ENCODE results near the gene THG1L.

THG1L gene

GRCh38 chr5:157745041-157745456 lies 13.8 kb downstream of the THG1L start:
- no peaks in the 10 kb centered on the region for H3K9me3 ChIP-seq (ENCODE audit: insufficient read depth, low read depth, low read length)
- H3K27me3 ChIP-seq (ENCODE audit: insufficient read depth, low read length), result peaks cover 25% of the 10 kb centered on the region
- no peak overlapping the region for H3K4me3 ChIP-seq (ENCODE audit: low read length)
- peaks cover 2% of the 10 kb centered on the region; the same call in 1 of the 2 replicates for H3K36me3 ChIP-seq (ENCODE audit: insufficient read depth, low read depth, low read length)
- H3K4me1 ChIP-seq (ENCODE audit: insufficient read depth, low read length), result peaks cover 2% of the 10 kb centered on the region
- H3K27ac ChIP-seq (ENCODE audit: low read length), result no peak overlapping the region
- no peak overlapping the region for H3K9ac ChIP-seq (ENCODE audit: low read depth, low read length)

GRCh38 chr5:157747173-157747740 lies 16.0 kb downstream of the THG1L start:
- no peaks in the 10 kb centered on the region for H3K36me3 ChIP-seq (ENCODE audit: insufficient read depth, low read depth, low read length)
- no peaks in the 10 kb centered on the region for H3K9me3 ChIP-seq (ENCODE audit: insufficient read depth, low read depth, low read length)
- peaks cover 25% of the 10 kb centered on the region for H3K27me3 ChIP-seq (ENCODE audit: insufficient read depth, low read length)
- H3K4me1 ChIP-seq (ENCODE audit: insufficient read depth, low read length), result peaks cover 2% of the 10 kb centered on the region
- no peak overlapping the region for H3K4me3 ChIP-seq (ENCODE audit: low read length)
- no peak overlapping the region for H3K27ac ChIP-seq (ENCODE audit: low read length)
- H3K9ac ChIP-seq (ENCODE audit: low read depth, low read length), result no peak overlapping the region

- Histone ChIP-seq H3K9ac (ENCODE audit: low read depth, low read length) (no peak overlapping the region), H3K4me3 (ENCODE audit: low read length) (no peak overlapping the region), H3K9me3 (ENCODE audit: insufficient read depth, low read depth, low read length) (no peaks in the 10 kb centered on the region), H3K4me1 (ENCODE audit: insufficient read depth, low read length) (peaks cover 2% of the 10 kb centered on the region), H3K36me3 (ENCODE audit: insufficient read depth, low read depth, low read length) (no peaks in the 10 kb centered on the region), H3K27me3 (ENCODE audit: insufficient read depth, low read length) (peaks cover 21% of the 10 kb centered on the region), H3K27ac (ENCODE audit: low read length) (no peak overlapping the region)
These were observed 16.8 kb downstream of the THG1L start for GRCh38 chr5:157747766-157748700.

- Histone ChIP-seq H3K27me3 (ENCODE audit: insufficient read depth, low read length) (peaks cover 18% of the 10 kb centered on the region), H3K4me1 (ENCODE audit: insufficient read depth, low read length) (peaks cover 2% of the 10 kb centered on the region), H3K4me3 (ENCODE audit: low read length) (no peak overlapping the region), H3K9me3 (ENCODE audit: insufficient read depth, low read depth, low read length) (no peaks in the 10 kb centered on the region), H3K9ac (ENCODE audit: low read depth, low read length) (no peak overlapping the region), H3K36me3 (ENCODE audit: insufficient read depth, low read depth, low read length) (0 out of 2 replicates have a peak, but pooled peaks cover under 1% of the 10 kb centered on the region), H3K27ac (ENCODE audit: low read length) (no peak overlapping the region)
These were observed 17.7 kb downstream of the THG1L start for GRCh38 chr5:157748760-157749461.

GRCh38 chr5:157749462-157749799 lies 18.2 kb downstream of the THG1L start:
- Histone ChIP-seq H3K27ac (ENCODE audit: low read length) (no peak overlapping the region), H3K27me3 (ENCODE audit: insufficient read depth, low read length) (peaks cover 13% of the 10 kb centered on the region), H3K4me3 (ENCODE audit: low read length) (no peak overlapping the region), H3K36me3 (ENCODE audit: insufficient read depth, low read depth, low read length) (0 out of 2 replicates have a peak, but pooled peaks cover 4% of the 10 kb centered on the region), H3K9ac (ENCODE audit: low read depth, low read length) (no peak overlapping the region), H3K4me1 (ENCODE audit: insufficient read depth, low read length) (peaks cover 1% of the 10 kb centered on the region), H3K9me3 (ENCODE audit: insufficient read depth, low read depth, low read length) (no peaks in the 10 kb centered on the region)

GRCh38 chr5:157750320-157750719 lies 19.1 kb downstream of the THG1L start:
- H3K27ac ChIP-seq (ENCODE audit: low read length), result no peak overlapping the region
- H3K27me3 ChIP-seq (ENCODE audit: insufficient read depth, low read length), result peaks cover 4% of the 10 kb centered on the region
- no peak overlapping the region for H3K9ac ChIP-seq (ENCODE audit: low read depth, low read length)

GRCh38 chr5:157756122-157756521 lies 24.9 kb downstream of the THG1L start:
- Histone ChIP-seq H3K9ac (ENCODE audit: low read depth, low read length) (no peak overlapping the region), H3K4me1 (ENCODE audit: insufficient read depth, low read length) (no peaks in the 10 kb centered on the region), H3K36me3 (ENCODE audit: insufficient read depth, low read depth, low read length) (peaks cover 10% of the 10 kb centered on the region; the same call in 1 of the 2 replicates), H3K4me3 (ENCODE audit: low read length) (no peak overlapping the region), H3K27ac (ENCODE audit: low read length) (no peak overlapping the region), H3K9me3 (ENCODE audit: insufficient read depth, low read depth, low read length) (no peaks in the 10 kb centered on the region), H3K27me3 (ENCODE audit: insufficient read depth, low read length) (no peaks in the 10 kb centered on the region)

More at GRCh38 chr5:157750320-157750719, 19.1 kb downstream of the THG1L start:
- Histone ChIP-seq H3K9me3 (ENCODE audit: insufficient read depth, low read depth, low read length) (no peaks in the 10 kb centered on the region), H3K4me3 (ENCODE audit: low read length) (no peak overlapping the region), H3K4me1 (ENCODE audit: insufficient read depth, low read length) (no peaks in the 10 kb centered on the region; the same call in 1 of the 2 replicates), H3K36me3 (ENCODE audit: insufficient read depth, low read depth, low read length) (peaks cover 10% of the 10 kb centered on the region; the same call in 1 of the 2 replicates)

- peaks cover 10% of the 10 kb centered on the region; the same call in 1 of the 2 replicates for H3K36me3 ChIP-seq (ENCODE audit: insufficient read depth, low read depth, low read length)
- no peak overlapping the region for H3K4me3 ChIP-seq (ENCODE audit: low read length)
- H3K27ac ChIP-seq (ENCODE audit: low read length), result no peak overlapping the region
- no peak overlapping the region for H3K9ac ChIP-seq (ENCODE audit: low read depth, low read length)
- H3K4me1 ChIP-seq (ENCODE audit: insufficient read depth, low read length), result no peaks in the 10 kb centered on the region
- H3K27me3 ChIP-seq (ENCODE audit: insufficient read depth, low read length), result no peaks in the 10 kb centered on the region
- no peaks in the 10 kb centered on the region for H3K9me3 ChIP-seq (ENCODE audit: insufficient read depth, low read depth, low read length)
These were observed 27.5 kb downstream of the THG1L start for GRCh38 chr5:157758706-157759105.

- H3K4me1 ChIP-seq (ENCODE audit: insufficient read depth, low read length), result no peaks in the 10 kb centered on the region
- H3K4me3 ChIP-seq (ENCODE audit: low read length), result no peak overlapping the region
- H3K9me3 ChIP-seq (ENCODE audit: insufficient read depth, low read depth, low read length), result no peaks in the 10 kb centered on the region
- no peak overlapping the region for H3K9ac ChIP-seq (ENCODE audit: low read depth, low read length)
- H3K27me3 ChIP-seq (ENCODE audit: insufficient read depth, low read length), result no peaks in the 10 kb centered on the region
- H3K27ac ChIP-seq (ENCODE audit: low read length), result no peak overlapping the region
- no peaks in the 10 kb centered on the region for H3K36me3 ChIP-seq (ENCODE audit: insufficient read depth, low read depth, low read length)
These were observed 30.7 kb downstream of the THG1L start for GRCh38 chr5:157761690-157762621.

- H3K9me3 ChIP-seq (ENCODE audit: insufficient read depth, low read depth, low read length), result no peaks in the 10 kb centered on the region
- no peak overlapping the region for H3K4me3 ChIP-seq (ENCODE audit: low read length)
- no peaks in the 10 kb centered on the region for H3K4me1 ChIP-seq (ENCODE audit: insufficient read depth, low read length)
- H3K27ac ChIP-seq (ENCODE audit: low read length), result no peak overlapping the region
- H3K9ac ChIP-seq (ENCODE audit: low read depth, low read length), result no peak overlapping the region
- H3K36me3 ChIP-seq (ENCODE audit: insufficient read depth, low read depth, low read length), result no peaks in the 10 kb centered on the region
- no peaks in the 10 kb centered on the region for H3K27me3 ChIP-seq (ENCODE audit: insufficient read depth, low read length)
These were observed 33.3 kb downstream of the THG1L start for GRCh38 chr5:157764531-157764930.

GRCh38 chr5:157766442-157766841 lies 35.2 kb downstream of the THG1L start:
- Histone ChIP-seq H3K4me1 (ENCODE audit: insufficient read depth, low read length) (no peaks in the 10 kb centered on the region), H3K36me3 (ENCODE audit: insufficient read depth, low read depth, low read length) (no peaks in the 10 kb centered on the region), H3K9ac (ENCODE audit: low read depth, low read length) (no peak overlapping the region), H3K4me3 (ENCODE audit: low read length) (no peak overlapping the region), H3K27me3 (ENCODE audit: insufficient read depth, low read length) (no peaks in the 10 kb centered on the region), H3K9me3 (ENCODE audit: insufficient read depth, low read depth, low read length) (no peaks in the 10 kb centered on the region), H3K27ac (ENCODE audit: low read length) (no peak overlapping the region)
